MM.1S (cell line): ENCODE measurements around the gene SPOCK1.

Experiments
- CTCF ChIP-seq: fragments of 300-600 bp; sonication (generic); IDR thresholded peaks from 2 replicates; pipeline ENCODE4 v1.5.1; 2016; ENCODE audit warnings: antibody characterized with exemption, low read length, mixed read lengths
- EZH2 ChIP-seq: fragments of 300-600 bp; sonication (generic); optimal IDR thresholded peaks from 2 replicates; pipeline ENCODE3; 2017; ENCODE audit warnings: low read depth, mild to moderate bottlenecking, antibody characterized with exemption, low read length, mixed read lengths

GRCh38 chr5:137226081-137226480 lies 273.0 kb downstream of the SPOCK1 start:
- TF ChIP-seq CTCF (no peak), EZH2 (no peak)
